SH-SY5Y (cell line): ENCODE results near the gene ADTRP.

Experiments used
- GATA2 ChIP-seq: IDR thresholded peaks from 2 replicates; pipeline ENCODE4 v1.6.1; 2011; ENCODE audit warnings: mild to moderate bottlenecking, low read depth, low read length
- GATA3 ChIP-seq: IDR thresholded peaks from 2 replicates; pipeline ENCODE4 v1.6.1; 2011; ENCODE audit warnings: low read depth, mild to moderate bottlenecking, low read length, moderate library complexity

Gene ADTRP

DNA sequence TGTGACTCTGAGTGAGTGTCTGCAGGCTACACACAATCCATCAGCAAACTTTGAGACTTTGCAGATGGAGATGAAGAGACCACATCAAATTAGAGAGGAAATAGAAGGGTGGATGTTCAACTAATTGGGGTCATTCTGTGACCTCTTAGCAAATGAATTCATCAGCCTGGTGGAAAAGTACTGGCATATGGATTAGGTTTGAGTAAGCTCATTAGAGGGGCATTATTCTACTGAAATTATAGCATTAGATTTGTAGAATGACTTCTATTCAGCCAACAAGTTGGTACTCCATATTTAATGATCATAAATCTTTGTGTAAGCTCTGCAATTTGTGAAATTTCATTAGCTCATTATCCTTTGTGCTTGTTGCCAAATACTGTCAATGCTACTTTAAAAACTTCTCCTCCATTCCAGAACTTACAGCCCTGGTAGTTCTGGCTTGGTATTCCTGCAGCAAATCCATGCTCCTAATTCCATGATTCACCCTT is 63.8 kb downstream of the ADTRP start:
- TF ChIP-seq GATA3 (no peak), GATA2 (no peak)

DNA sequence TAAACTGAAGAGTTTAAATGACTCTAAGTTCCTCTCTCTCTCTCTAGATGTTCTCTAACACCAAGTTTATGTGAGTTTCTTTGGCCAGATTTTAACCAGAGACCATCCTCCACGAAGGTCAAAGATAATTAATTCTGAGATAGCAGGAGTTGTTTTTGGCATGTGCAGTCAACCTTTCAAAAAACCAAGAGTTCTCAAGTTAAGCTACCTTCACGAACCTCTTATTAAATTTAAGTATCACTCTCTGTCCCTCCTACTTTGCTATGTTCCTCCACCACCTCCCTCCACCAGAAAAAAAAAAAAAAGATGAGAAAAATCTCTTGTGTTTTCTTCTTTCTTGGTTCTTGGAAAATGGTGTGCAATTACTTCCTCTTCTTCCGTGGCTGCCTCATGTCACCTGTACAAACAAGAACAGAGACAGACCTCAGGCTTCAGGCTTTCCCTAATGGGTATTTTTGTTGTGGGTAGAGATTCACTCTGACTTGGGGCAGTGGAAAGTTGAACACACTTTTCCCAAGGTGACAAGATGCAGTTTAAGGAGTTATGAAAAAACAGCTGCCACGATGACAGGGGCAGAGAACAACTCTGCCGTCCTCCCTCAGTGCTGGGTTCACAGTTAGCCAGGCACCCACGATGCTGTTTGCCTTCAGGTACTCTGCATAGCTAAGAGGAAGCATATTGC is 64.3 kb downstream of the ADTRP start:
- TF ChIP-seq GATA2 (no peak), GATA3 (no peak)

DNA sequence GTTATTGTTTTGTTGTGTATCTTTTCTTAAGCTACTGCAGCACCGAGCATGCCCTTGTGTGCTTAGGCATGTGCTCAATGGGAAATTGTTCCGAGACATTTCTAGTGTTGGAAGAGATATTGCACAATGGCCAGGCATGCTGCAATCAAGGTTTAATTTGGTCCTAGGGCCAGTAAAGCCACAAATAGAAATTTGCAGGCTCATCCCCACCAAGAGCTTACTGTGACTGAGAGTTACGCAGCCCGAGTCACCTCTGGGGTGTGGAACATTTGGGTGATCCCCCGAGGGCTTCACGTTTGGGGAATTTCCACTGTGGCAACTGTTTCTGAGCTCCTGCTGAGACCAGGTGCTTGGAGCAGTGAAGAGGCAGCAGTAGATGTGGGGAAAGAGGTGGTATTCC is 65.8 kb downstream of the ADTRP start:
- TF ChIP-seq GATA3 (no peak), GATA2 (no peak)

DNA sequence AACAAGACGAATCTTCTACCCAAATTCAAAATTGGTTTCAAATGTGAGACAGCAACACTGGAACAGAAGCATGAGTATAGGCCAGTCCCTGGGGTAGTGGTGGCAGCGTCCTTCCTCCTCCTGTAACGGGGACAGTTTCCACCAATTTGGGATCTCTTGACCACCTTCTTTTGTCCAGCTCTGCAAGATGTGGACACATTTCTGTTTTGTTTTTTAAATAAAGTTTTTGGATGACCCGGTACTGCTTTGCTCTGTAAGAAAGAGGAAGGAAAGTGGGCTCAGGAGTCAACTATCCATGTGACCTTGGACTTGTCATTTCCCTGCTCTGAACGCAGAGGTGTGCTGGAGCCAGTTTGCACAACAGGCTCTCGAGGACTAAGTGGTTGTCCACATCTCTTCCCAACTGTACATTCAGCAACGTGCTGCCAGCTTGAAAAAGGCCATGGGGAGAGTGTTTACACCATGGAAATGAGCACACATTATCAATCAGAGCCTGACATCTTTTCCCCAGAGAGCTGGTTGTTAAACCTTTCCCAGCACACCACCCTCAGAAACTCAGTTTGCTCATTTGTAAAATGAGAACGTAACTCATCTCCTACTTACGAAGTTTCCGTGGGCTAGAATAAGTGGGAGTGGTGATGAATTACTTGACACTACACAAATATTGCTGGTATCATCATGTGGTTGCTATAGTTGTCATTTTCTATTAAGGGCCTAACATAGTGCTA is 66.5 kb downstream of the ADTRP start:
- TF ChIP-seq GATA2, result no peak
- no peak for TF ChIP-seq GATA3

DNA sequence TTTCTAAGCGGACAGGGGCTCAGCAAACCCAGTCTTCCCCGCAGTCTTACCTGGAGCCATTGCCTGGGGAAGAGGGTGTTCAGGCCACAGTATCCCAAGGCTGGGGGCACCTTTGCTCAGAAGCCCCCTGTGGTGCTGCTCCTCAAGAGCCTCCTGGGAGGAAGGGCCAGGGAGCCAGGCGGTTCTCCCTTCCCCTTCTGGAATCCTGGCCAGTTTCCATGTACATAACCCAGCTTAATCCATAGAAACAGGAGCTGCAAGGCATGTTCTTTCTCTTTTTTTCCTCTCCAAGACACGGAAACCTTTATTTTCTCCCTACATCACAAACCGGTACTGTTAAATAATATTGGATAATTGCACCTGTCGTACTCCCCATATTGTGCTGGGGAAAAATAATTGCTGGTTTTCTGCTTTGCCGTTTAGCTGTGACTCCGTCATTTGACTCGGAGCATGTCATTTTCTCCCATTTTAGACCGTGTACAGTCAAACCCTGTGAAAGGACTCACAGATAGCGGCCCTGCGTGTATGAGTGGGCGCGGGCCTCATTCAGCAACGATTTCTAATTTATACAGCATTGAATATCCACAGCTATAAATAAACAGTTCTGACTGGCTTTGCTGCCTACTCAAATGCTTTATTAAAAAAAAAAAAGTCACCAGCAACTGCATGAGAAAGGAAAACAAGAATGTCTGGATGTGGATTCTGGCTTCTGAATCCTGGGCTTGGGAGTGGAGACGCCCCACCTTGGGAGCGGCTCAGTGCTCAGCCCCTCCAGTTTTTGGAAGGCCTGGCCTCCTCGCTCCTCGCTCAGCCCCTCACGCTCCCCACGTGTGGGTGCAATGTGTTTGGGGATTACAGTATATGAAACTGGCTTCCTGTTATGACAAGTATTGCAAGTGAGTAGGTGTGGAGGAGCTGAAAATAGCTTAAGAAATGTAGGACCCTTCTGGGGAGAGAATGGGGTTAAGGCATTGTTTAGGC is 67.3 kb downstream of the ADTRP start:
- TF ChIP-seq GATA3 (no peak), GATA2 (no peak)

DNA sequence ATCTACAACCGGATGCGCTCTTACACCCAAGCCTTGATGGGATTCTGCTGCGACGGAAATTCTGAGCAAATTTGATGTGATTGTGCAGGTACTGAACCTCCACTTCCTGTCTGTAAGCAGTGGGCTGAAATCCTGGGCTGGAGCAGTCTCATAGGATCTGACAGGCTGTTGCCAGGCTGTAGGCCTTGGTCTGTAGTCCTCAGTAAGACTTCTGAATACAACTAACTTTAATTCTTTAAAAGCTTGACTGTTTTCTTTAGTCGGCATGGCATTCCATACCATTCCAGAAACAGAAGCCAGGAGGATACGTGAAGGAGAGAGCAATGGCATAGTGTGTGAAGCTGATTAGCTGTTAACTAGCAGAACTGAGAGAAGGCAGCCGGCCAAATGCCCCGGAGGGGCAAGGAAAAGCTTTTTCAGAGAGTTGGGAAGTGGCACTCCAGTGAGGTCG is 68.3 kb downstream of the ADTRP start:
- TF ChIP-seq GATA3 (no peak), GATA2 (no peak)

DNA sequence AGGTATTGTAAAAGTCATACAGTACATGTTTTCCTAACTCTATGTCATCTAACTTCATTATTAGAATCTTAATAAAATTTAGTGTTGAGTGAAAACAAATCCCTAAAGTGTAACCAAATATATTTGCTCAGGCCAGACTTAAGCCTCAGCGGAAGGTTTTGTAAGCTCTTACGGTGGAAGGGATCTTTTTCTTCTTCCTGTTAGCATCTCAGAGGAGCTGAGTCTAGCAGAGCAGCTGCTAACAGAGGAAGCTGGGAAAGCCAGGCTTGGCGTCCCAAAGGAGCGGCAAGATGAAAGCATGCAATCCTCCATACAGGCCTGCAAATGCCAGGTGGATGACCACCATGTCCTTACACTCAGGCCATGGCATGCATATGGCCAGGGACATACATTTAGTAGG is 72.4 kb downstream of the ADTRP start:
- TF ChIP-seq GATA3 (no peak), GATA2 (no peak)

DNA sequence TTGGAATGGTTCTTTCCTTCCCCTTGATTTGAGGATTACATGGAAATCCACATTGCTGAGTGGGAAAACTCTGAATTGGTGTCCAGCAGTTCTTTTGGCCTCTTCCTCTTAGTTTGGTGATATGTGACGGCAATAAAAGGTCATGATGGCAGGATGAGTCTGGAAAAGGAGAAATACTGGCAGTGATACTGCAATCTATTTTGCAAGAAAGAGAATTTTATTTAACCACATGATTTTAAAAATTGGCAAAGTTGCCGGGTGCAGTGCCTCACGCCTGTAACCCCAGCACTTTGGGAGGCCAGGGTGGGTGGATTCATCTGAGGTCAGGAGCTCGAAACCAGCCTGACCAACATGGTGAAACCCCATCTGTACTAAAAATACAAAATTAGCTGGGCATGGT is 73.1 kb downstream of the ADTRP start:
- no peak for TF ChIP-seq GATA2
- TF ChIP-seq GATA3, result no peak

DNA sequence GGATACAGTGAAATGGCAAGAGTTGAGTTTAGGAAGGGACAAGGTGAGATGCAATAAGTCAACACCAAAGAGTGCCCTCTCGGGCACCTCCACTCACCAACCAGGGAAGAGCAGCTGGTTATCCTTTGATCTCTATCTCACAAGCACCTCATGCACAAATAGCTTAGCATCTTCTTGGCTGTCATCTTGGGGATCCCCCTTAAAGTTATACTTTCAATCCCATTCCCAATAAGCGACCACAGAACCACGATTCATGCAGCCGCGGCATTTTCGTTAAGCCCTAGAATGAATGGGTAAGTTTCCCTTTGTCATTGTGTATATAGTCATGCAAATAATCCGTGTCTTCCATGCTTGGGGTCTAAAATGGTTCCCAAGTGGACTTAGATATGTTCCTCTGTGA is 73.5 kb downstream of the ADTRP start:
- TF ChIP-seq GATA2 (no peak), GATA3 (no peak)

DNA sequence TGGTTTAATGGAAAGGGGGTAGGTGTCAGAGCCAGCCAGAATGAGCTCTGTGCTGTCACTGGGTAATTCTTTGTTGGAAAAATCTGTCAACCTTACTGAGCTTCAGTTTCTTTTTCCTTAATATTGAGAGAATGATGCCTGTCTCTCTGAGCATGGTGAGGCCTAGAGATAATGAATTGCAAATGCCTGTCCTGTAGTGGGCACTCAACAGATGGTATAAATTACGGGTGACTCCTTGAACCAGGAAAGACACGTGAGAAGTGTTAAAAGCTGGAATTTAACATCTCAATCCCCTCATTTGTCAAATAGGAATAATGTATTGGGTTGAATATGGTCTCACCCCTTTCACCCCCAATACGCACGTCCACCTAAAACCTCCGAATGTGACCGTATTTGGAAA is 74.9 kb downstream of the ADTRP start:
- TF ChIP-seq GATA2, result no peak
- TF ChIP-seq GATA3, result no peak

DNA sequence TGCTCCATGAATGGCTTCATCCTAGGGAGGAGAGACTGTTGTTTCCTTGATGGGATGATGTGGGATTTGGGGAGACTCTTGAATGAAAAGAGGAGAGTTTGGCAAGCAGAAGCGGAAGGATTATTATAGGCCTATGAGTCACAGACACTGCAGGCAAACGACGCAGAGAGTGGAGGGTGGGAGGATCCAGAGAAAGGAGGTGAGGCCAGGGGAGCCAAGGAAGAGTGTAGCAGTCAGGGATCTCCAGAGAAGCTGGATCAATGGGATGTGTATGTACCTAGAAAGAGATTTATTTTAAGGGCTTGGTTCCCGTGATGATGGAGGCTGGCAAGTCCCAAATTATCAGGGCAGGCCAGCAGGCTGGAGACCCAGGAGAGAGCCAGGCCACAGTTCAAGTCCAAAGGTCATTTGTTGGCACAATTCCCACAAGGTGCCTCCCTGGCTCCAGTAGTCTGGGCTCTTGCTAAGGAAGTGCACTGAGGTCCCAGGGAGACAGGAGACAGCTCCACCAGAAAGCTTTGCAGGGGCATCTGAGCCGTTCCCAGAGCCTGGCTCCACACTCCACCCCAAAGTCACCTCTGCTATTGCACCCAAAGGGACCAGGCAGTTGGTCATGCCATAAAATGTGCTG is 76.0 kb downstream of the ADTRP start:
- TF ChIP-seq GATA2, result no peak
- TF ChIP-seq GATA3, result no peak

DNA sequence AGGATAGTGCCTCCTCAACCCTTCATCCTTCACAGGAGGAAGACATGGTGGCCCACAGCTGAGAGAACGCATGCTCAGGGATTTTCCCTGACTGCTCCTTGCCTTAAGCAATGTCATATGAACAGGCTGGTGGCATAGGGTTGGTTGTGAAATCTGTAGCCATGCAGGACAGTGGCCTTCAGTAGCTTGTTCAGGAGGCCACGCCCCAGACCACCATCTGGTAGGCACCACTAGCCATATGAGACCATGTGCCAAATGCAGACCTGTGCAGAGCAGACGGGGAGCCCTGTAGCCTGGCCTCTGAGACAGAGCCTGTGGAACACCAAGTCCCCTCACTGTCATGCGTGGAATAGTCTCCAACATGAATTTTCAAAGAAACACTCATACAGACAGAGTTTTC is 76.5 kb downstream of the ADTRP start:
- TF ChIP-seq GATA3 (no peak), GATA2 (no peak)

DNA sequence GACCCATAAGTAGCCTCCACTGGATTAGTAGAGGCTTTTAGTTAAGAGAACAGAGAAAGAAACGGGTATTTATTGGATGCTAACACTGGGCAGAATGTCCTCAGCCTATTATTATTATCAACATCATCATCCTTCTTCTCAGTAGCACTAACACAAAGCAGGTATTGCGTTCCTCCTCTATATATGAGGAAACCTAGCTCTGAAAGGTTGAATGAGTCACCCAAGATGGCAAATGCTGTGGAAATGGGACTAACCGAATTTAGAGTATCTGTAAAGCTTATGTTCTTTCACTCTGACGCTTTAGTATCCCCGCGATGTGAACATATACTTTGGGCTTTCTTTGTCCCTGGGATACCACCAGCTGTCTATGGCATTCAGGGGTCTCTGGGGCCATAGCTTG is 77.0 kb downstream of the ADTRP start:
- TF ChIP-seq GATA2 (no peak), GATA3 (no peak)
